ENCODE results near the gene LRRK1.

DNA sequence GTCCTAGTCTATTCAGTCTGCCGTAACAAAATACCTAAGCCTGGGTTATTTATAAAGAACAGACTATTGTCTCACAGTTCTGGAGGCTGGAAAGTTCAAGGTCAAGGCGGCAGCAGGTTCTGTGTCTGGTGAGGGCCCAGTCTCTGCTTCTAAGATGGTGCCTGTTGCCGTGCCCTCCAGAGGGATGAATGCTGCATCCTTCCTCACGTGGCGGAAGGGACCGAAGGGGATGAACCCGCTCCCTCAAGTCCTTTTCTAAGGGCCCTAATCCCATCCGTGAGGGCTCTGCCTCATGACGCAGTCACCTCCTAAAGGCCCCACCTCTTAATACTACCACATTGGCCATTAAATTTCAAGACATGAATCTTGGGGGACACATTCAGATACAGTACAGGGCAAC, 199.0 kb downstream of the LRRK1 start:
- TF ChIP-seq EP300 (IDR thresholded peaks at IDR 0.05) (no peak), POLR2AphosphoS5 (IDR thresholded peaks at IDR 0.05) (no peak), CTCF (IDR thresholded peaks at IDR 0.05) (no peak)

Measured in sigmoid colon (tissue), 4 donors.